PC-9 (cell line): ENCODE results near the gene TPRN.
A peak's percentile ranks its signal among the peaks of the same experiment; 100 is the strongest.

ENCODE experiments used
- EZH2 ChIP-seq: fragments of 200-600 bp; sonication (generic); IDR thresholded peaks from 2 replicates; pipeline ENCODE4 v1.8.0; 2017; ENCODE audit warnings: antibody characterized with exemption, low read depth
- TF ChIP-seq, protein P1 (sequence below): fragments of 200-600 bp; sonication (generic); conservative IDR thresholded peaks from 2 replicates; pipeline ENCODE4 v1.6.1; 2017; ENCODE audit warnings: mixed run types, antibody characterized with exemption, mild to moderate bottlenecking, moderate library complexity

DNA sequence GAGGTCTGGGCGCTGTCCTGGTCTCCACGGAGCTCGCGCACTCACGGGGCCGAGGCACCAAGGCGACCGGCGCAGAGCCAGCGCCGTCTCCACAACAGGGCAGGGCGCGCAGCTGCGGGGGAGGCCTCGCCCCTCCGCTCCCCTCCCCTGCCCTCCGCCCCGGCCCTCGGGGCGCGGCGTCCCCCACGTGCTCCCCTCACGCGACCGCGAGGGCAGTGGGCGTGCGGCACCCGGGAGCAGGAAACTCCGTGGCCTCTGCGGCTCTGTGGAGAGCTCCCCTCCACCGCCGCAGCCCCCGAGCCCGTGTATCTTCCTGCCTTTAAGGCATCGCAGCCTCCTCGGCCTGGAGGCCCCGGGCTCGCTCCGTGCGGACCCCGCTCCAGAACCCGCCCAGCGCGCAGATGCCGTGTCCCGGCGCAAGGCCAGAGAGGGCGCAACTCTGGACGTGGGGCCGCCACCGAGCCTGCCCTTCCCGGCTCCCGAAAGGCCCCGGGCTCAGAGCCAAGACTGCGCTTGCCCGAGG is 39.8 kb upstream of the TPRN start:
- TF ChIP-seq, protein P1, sequence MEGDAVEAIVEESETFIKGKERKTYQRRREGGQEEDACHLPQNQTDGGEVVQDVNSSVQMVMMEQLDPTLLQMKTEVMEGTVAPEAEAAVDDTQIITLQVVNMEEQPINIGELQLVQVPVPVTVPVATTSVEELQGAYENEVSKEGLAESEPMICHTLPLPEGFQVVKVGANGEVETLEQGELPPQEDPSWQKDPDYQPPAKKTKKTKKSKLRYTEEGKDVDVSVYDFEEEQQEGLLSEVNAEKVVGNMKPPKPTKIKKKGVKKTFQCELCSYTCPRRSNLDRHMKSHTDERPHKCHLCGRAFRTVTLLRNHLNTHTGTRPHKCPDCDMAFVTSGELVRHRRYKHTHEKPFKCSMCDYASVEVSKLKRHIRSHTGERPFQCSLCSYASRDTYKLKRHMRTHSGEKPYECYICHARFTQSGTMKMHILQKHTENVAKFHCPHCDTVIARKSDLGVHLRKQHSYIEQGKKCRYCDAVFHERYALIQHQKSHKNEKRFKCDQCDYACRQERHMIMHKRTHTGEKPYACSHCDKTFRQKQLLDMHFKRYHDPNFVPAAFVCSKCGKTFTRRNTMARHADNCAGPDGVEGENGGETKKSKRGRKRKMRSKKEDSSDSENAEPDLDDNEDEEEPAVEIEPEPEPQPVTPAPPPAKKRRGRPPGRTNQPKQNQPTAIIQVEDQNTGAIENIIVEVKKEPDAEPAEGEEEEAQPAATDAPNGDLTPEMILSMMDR: peak; percentile 32; the same call in 1 of the 2 replicates
- no peak for TF ChIP-seq EZH2
